GM12878 (cell line): ENCODE results near the gene KRT81. TPM values are rescaled to one million over a fixed set of nuclear protein-coding genes. Genes with fewer than 3 reads are reported as not detected.

Experiments used
- ATAC-seq: fragments of 200-7000 bp; cut with Tn5 transposase; 3 replicates; pipeline ENCODE4 v1.9.1; 2020; ENCODE audit warnings: mild to moderate bottlenecking, moderate library complexity
- BruUV-seq: library from RNA; stranded (reverse); fragments of 400-500 nt; replicated peaks from 2 replicates; lab custom pipeline; 2021; lab: Mats Ljungman, UMichigan
- CTCF ChIA-PET: fragments of 300-600 bp; sonication (Branson Sonifier 250); formaldehyde crosslinking; extraction: SDS; loops from one replicate; lab custom pipeline; 2021; ENCODE audit warnings: inconsistent platforms; lab: Yijun Ruan, JAX
- POLR2A ChIA-PET: fragments of 350-600 bp; formaldehyde crosslinking; extraction: SDS; loops from one replicate; lab custom pipeline; 2021; ENCODE audit warnings: inconsistent platforms; lab: Charles Lee
- RAD21 ChIA-PET: fragments of 300-600 bp; sonication (Branson Sonifier 250); formaldehyde crosslinking; loops from one replicate; lab custom pipeline; 2023; ENCODE audit warnings: antibody characterized with exemption; ENCODE audit not compliant: unreplicated experiment; lab: Charles Lee
- SMC1A ChIA-PET: fragments of 300-600 bp; sonication (Branson Sonifier 250); formaldehyde crosslinking; loops from one replicate; lab custom pipeline; 2023; ENCODE audit not compliant: unreplicated experiment, uncharacterized antibody; lab: Charles Lee
- DNase-seq: peaks from one replicate; pipeline ENCODE4 v3.0.0-alpha.2; 2011; ENCODE audit warnings: low read depth, low spot score
- FAIRE-seq: peaks from 3 replicates; lab custom pipeline; 2011; peaks lifted over from hg19 to GRCh38; lab: Jason Lieb, UNC
- H2AFZ ChIP-seq: 2 replicates; pipeline ENCODE4 v1.6.0; 2011; ENCODE audit warnings: low read depth, low read length, control low read depth; ENCODE audit not compliant: control insufficient read depth
- H3K27ac ChIP-seq: 2 replicates; pipeline ENCODE4 v1.5.1; 2011; ENCODE audit warnings: control low read depth; ENCODE audit not compliant: control insufficient read depth, insufficient read depth
- H3K27me3 ChIP-seq, 2 experiments: replicated peaks in 1 of 2; 2 replicates each; pipeline versions ENCODE4 v1.6.0 to v1.6.1; 2011; ENCODE audit warnings: low read length in 1 of 2; ENCODE audit not compliant: control insufficient read depth in 2 of 2, insufficient read depth in 2 of 2
- H3K36me3 ChIP-seq, 2 experiments: 2 replicates each; pipeline ENCODE4 v1.5.1; 2011; ENCODE audit warnings: low read length in 1 of 2; ENCODE audit not compliant: control insufficient read depth in 2 of 2, insufficient read depth in 2 of 2
- H3K4me1 ChIP-seq: 2 replicates; pipeline ENCODE4 v1.6.1; 2011; ENCODE audit warnings: mild to moderate bottlenecking, low read length, moderate library complexity, mixed read lengths; ENCODE audit not compliant: control insufficient read depth, insufficient read depth
- H3K4me2 ChIP-seq: 2 replicates; pipeline ENCODE4 v1.6.0; 2011; ENCODE audit warnings: control low read depth; ENCODE audit not compliant: control insufficient read depth, insufficient read depth
- H3K4me3 ChIP-seq: fragments of 200-600 bp; sonication (generic); 2 replicates; pipeline ENCODE4 v1.5.1; 2016
- H3K79me2 ChIP-seq: 2 replicates; pipeline ENCODE4 v1.6.0; 2011; ENCODE audit warnings: low read length; ENCODE audit not compliant: control insufficient read depth, insufficient read depth
- H3K9ac ChIP-seq: 2 replicates; pipeline ENCODE4 v1.8.0; 2011; ENCODE audit warnings: low read length, control low read depth, mixed read lengths; ENCODE audit not compliant: control insufficient read depth, insufficient read depth
- H3K9me3 ChIP-seq: replicated peaks from 3 replicates; pipeline ENCODE4 v1.5.1; 2011; ENCODE audit warnings: mild to moderate bottlenecking, low read length; ENCODE audit not compliant: control insufficient read depth, insufficient read depth
- H4K20me1 ChIP-seq: 2 replicates; pipeline ENCODE4 v1.6.0; 2011; ENCODE audit not compliant: control insufficient read depth, insufficient read depth
- FOXM1 ChIP-seq: IDR thresholded peaks from 2 replicates; pipeline ENCODE4 v1.6.1; 2012; ENCODE audit warnings: low read depth, mild to moderate bottlenecking, inconsistent platforms, low read length, moderate library complexity
- REST ChIP-seq: IDR thresholded peaks from 2 replicates; pipeline ENCODE4 v1.6.1; 2012; ENCODE audit warnings: mild to moderate bottlenecking, low read depth, low read length
- SKIL ChIP-seq: fragments of 450-650 bp; IDR thresholded peaks from 2 replicates; pipeline ENCODE4 v1.6.1; 2017; ENCODE audit warnings: mild to moderate bottlenecking, low read depth, inconsistent platforms; ENCODE audit not compliant: poor library complexity, severe bottlenecking
- SMARCA5 ChIP-seq: fragments of 450-650 bp; IDR thresholded peaks from 2 replicates; pipeline ENCODE4 v1.6.1; 2017; ENCODE audit warnings: mild to moderate bottlenecking
- ZBTB11 ChIP-seq: fragments of 450-650 bp; formaldehyde crosslinking; IDR thresholded peaks from 2 replicates; pipeline ENCODE4 v1.5.0; 2022; ENCODE audit warnings: mild to moderate bottlenecking, missing genetic modification characterization
- WGBS: methylation state at CpG from one replicate; pipeline ENCODE4 v1.1.6; 2016; ENCODE audit warnings: low lambda C conversion rate; ENCODE audit not compliant: insufficient replicate concordance, insufficient coverage; ENCODE audit errors: missing lambda C conversion rate; 5-methylcytosine and 5-hydroxymethylcytosine counted together
- in situ Hi-C: fragments of 300-500 bp; cut with MboI; formaldehyde crosslinking; loops from 9 replicates; pipeline ENCODE4 v1.14.3; 2018; ENCODE audit warnings: mixed read lengths
- intact Hi-C: fragments of 100-400 bp; cut with micrococcal nuclease; formaldehyde crosslinking; loops from one replicate; pipeline ENCODE4 v1.14.2; 2022; ENCODE audit not compliant: unreplicated experiment
- polyA plus RNA-seq, 11 experiments: library from polyadenylated mRNA; depleted of rRNA in 4 of 11; unstranded in 6 of 11; stranded (reverse) in 5 of 11; fragments of >200 nt; fragmentation: Nextera tagmentation in 4 of 11; fragmentation: Illumina TruSeq in 1 of 11; extraction: Ambion mirVana in 4 of 11; extraction: Trizol in 1 of 11; gene quantifications; 1 replicate in 1 of 11; 2 replicates in 10 of 11; pipeline versions ENCODE4 v1.2.1 to v1.2.3, GENCODE V29; 2011 to 2016; ENCODE audit warnings: inconsistent platforms in 2 of 11, missing spikeins in 2 of 11, low read depth in 1 of 11
- total RNA-seq, 4 experiments: library from RNA; depleted of rRNA in 3 of 4; stranded (reverse); fragments of >200 nt in 3 of 4; fragmentation: Illumina TruSeq in 1 of 4; extraction: Trizol in 1 of 4; gene quantifications; 2 replicates each; pipeline versions ENCODE4 v1.2.1 to v1.2.3, GENCODE V29; 2013 to 2021

The KRT81 gene
- total and polyA plus RNA-seq, 10 of the 15 experiments (the other 5 are each of a cell fraction or from before 2014, with no cell fraction given), result 0.05 to 0.15 TPM; not detected in 8

GRCh38 chr12:52300796-52301691, 9.7 kb upstream of the KRT81 start:
- no peak overlapping the region for H3K9ac ChIP-seq
- ChIA-PET POLR2A (no interaction called here), CTCF (no interaction called here), RAD21 (no interaction called here), SMC1A (no interaction called here)
- 61% methylated on average over 14 of the region's 14 CpGs for WGBS
- no peak overlapping the region for H3K4me3 ChIP-seq
- H3K4me2 ChIP-seq, result no peak overlapping the region
- no peaks in the 10 kb centered on the region for H4K20me1 ChIP-seq
- no peaks in the 10 kb centered on the region for H3K36me3 ChIP-seq
- DNase-seq (no peak), ATAC-seq (no peak), FAIRE-seq (no peak)
- no peaks in the 10 kb centered on the region for H3K79me2 ChIP-seq
- no TSS peak for BruUV-seq
- no peak overlapping the region for H2AFZ ChIP-seq
- TF ChIP-seq REST (peak; percentile 59; the same call in 1 of the 2 replicates), SKIL (no peak), FOXM1 (no peak), SMARCA5 (no peak), ZBTB11 (CRISPR knock-in tag) (no peak)
- peaks cover 9% of the 10 kb centered on the region for H3K4me1 ChIP-seq
- in situ Hi-C loops (no loop called here), intact Hi-C loops (no loop called here)
- peaks cover 0 to 1% of the 10 kb centered on the region in 2 experiments; a peak in 1 of 4 replicates for H3K27me3 ChIP-seq
- no peak overlapping the region for H3K27ac ChIP-seq
- H3K9me3 ChIP-seq, result no peaks in the 10 kb centered on the region
